HCT116 (cell line): ENCODE data around the gene RSPH9. TPM values are rescaled to one million over a fixed set of nuclear protein-coding genes. Genes with fewer than 3 reads are reported as not detected.

Experiments used
- ATAC-seq: fragments of 200-7000 bp; cut with Tn5 transposase; 2 replicates; pipeline ENCODE4 v1.9.1; 2020; ENCODE audit warnings: mild to moderate bottlenecking, moderate library complexity
- BruUV-seq: library from RNA; stranded (reverse); fragments of 400-500 nt; replicated peaks from 2 replicates; lab custom pipeline; 2021; lab: Mats Ljungman, UMichigan
- CTCF ChIA-PET: fragments of 300-600 bp; sonication (Branson Sonifier 250); formaldehyde crosslinking; loops from one replicate; lab custom pipeline; 2021; ENCODE audit warnings: antibody characterized with exemption; lab: Charles Lee
- POLR2A ChIA-PET: fragments of 300-600, 350-600 bp; sonication (Branson Sonifier 250); formaldehyde crosslinking; loops from one replicate; lab custom pipeline; 2021; ENCODE audit warnings: antibody characterized with exemption; lab: Charles Lee
- RAD21 ChIA-PET, 2 experiments: fragments of 300-600 bp; sonication (Branson Sonifier 250); formaldehyde crosslinking; loops; one replicate each; lab custom pipeline; 2023; ENCODE audit warnings: low total read pairs in 2 of 2; ENCODE audit not compliant: uncharacterized antibody in 2 of 2, unreplicated experiment in 2 of 2, low non-redundant PET in 1 of 2; lab: Charles Lee
- DNase-seq: peaks from one replicate; pipeline ENCODE4 v3.0.0-alpha.2; 2010; ENCODE audit warnings: low read depth, low spot score
- H2AFZ ChIP-seq: fragments of 200-600 bp; shearing (Covaris generic), sonication (generic); 2 replicates; pipeline ENCODE4 v1.6.1; 2017; ENCODE audit warnings: low read depth, mixed run types, mixed read lengths, antibody characterized with exemption, low read length; ENCODE audit not compliant: poor library complexity, severe bottlenecking
- H3K27ac ChIP-seq: 2 replicates; pipeline ENCODE4 v1.5.1; 2012; ENCODE audit warnings: low read depth, low read length
- H3K27me3 ChIP-seq: fragments of 200-600 bp; sonication (generic); 2 replicates; pipeline ENCODE4 v1.6.1; 2016; ENCODE audit warnings: mixed run types, low read length, mixed read lengths; ENCODE audit not compliant: insufficient read depth
- H3K36me3 ChIP-seq, 2 experiments: fragments of 200-500 bp in 1 of 2; fragments of 200-600 bp in 1 of 2; sonication (Bioruptor generic) in 1 of 2; sonication (generic) in 1 of 2; 2 replicates each; pipeline versions ENCODE4 v1.5.1 to v1.6.1; 2014 to 2016; ENCODE audit warnings: low read length in 2 of 2, inconsistent platforms in 1 of 2, mixed read lengths in 1 of 2, mixed run types in 1 of 2; ENCODE audit not compliant: insufficient read depth in 2 of 2, control insufficient read depth in 1 of 2
- H3K4me1 ChIP-seq, 2 experiments: fragments of 200-600 bp in 1 of 2; sonication (generic) in 1 of 2; 2 replicates each; pipeline versions ENCODE4 v1.5.1 to v1.6.1; 2012 to 2017; ENCODE audit warnings: low read length in 2 of 2, inconsistent platforms in 1 of 2, mild to moderate bottlenecking in 1 of 2, mixed read lengths in 1 of 2, mixed run types in 1 of 2, moderate library complexity in 1 of 2; ENCODE audit not compliant: insufficient read depth in 2 of 2, control insufficient read depth in 1 of 2
- H3K4me2 ChIP-seq: fragments of 200-600 bp; sonication (generic); 2 replicates; pipeline ENCODE4 v1.6.1; 2017; ENCODE audit warnings: mixed run types, low read length, mixed read lengths
- H3K4me3 ChIP-seq, 2 experiments: fragments of 200-600 bp in 1 of 2; sonication (generic) in 1 of 2; replicated peaks in 1 of 2; 2 replicates each; pipeline ENCODE4 v1.5.1; 2011 to 2016; ENCODE audit warnings: low read length in 2 of 2, control low read depth in 1 of 2, low read depth in 1 of 2, mild to moderate bottlenecking in 1 of 2, mixed read lengths in 1 of 2, mixed run types in 1 of 2
- H3K79me2 ChIP-seq: fragments of 200-600 bp; sonication (generic); 2 replicates; pipeline ENCODE4 v1.6.1; 2017; ENCODE audit warnings: mild to moderate bottlenecking, mixed run types, low read length, moderate library complexity, mixed read lengths; ENCODE audit not compliant: insufficient read depth
- H3K9ac ChIP-seq: fragments of 200-600 bp; sonication (generic); 2 replicates; pipeline ENCODE4 v1.6.1; 2016; ENCODE audit warnings: low read length, mixed read lengths
- H3K9me2 ChIP-seq: fragments of 200-600 bp; sonication (generic), shearing (Covaris generic); 2 replicates; pipeline ENCODE4 v1.6.1; 2017; ENCODE audit warnings: mixed run types, mild to moderate bottlenecking, moderate library complexity; ENCODE audit not compliant: insufficient read depth
- H3K9me3 ChIP-seq, 2 experiments: fragments of 200-500 bp in 1 of 2; fragments of 200-600 bp in 1 of 2; sonication (Bioruptor generic) in 1 of 2; sonication (generic) in 1 of 2; 2 replicates each; pipeline ENCODE4 v1.6.1; 2014 to 2017; ENCODE audit warnings: low read length in 2 of 2, mixed read lengths in 2 of 2, inconsistent platforms in 1 of 2, low read depth in 1 of 2, mild to moderate bottlenecking in 1 of 2, mixed run types in 1 of 2, moderate library complexity in 1 of 2; ENCODE audit not compliant: control insufficient read depth in 1 of 2, insufficient read depth in 1 of 2
- H4K20me1 ChIP-seq: fragments of 200-600 bp; sonication (generic), shearing (Covaris generic); 2 replicates; pipeline ENCODE4 v1.6.1; 2017; ENCODE audit warnings: mixed run types, mild to moderate bottlenecking, moderate library complexity; ENCODE audit not compliant: insufficient read depth
- CBX3 ChIP-seq: IDR thresholded peaks from 2 replicates; pipeline ENCODE4 v1.6.1; 2012; ENCODE audit warnings: low read depth
- EGR1 ChIP-seq: IDR thresholded peaks from 2 replicates; pipeline ENCODE4 v1.6.1; 2012; ENCODE audit warnings: low read depth
- ELF1 ChIP-seq: IDR thresholded peaks from 2 replicates; pipeline ENCODE4 v1.6.1; 2012; ENCODE audit warnings: low read depth, borderline replicate concordance
- POLR2A ChIP-seq: IDR thresholded peaks from 2 replicates; pipeline ENCODE4 v1.7.0; 2011; ENCODE audit warnings: borderline replicate concordance; ENCODE audit not compliant: insufficient read depth, insufficient read length; ENCODE audit errors: extremely low read depth
- RAD21 ChIP-seq: IDR thresholded peaks from 2 replicates; pipeline ENCODE4 v1.6.1; 2012; ENCODE audit warnings: low read depth, mild to moderate bottlenecking
- REST ChIP-seq: IDR thresholded peaks from 2 replicates; pipeline ENCODE4 v1.6.1; 2012; ENCODE audit warnings: low read depth
- SP1 ChIP-seq: IDR thresholded peaks from 2 replicates; pipeline ENCODE4 v1.6.1; 2012; ENCODE audit warnings: low read depth
- SRF ChIP-seq: IDR thresholded peaks from 2 replicates; pipeline ENCODE4 v1.6.1; 2012; ENCODE audit warnings: low read depth
- YY1 ChIP-seq: IDR thresholded peaks from 2 replicates; pipeline ENCODE4 v1.6.1; 2011; ENCODE audit warnings: low read length, low read depth, moderate library complexity, mild to moderate bottlenecking; ENCODE audit not compliant: insufficient replicate concordance; ENCODE audit errors: extremely low read depth
- ZBTB33 ChIP-seq: IDR thresholded peaks from 2 replicates; pipeline ENCODE4 v1.6.1; 2011; ENCODE audit warnings: mild to moderate bottlenecking, low read length, moderate library complexity; ENCODE audit not compliant: insufficient replicate concordance; ENCODE audit errors: extremely low read depth
- intact Hi-C: fragments of 100-400 bp; cut with micrococcal nuclease; formaldehyde crosslinking; loops from 2 replicates; pipeline ENCODE4 v1.10.0; 2022
- total RNA-seq: library from RNA; stranded (reverse); gene quantifications from one replicate; pipeline ENCODE4 v1.2.1, GENCODE V29; 2021; ENCODE audit not compliant: unreplicated experiment

RSPH9 gene
- total RNA-seq, 1 experiment from 2014 or later, result not detected

- TF ChIP-seq REST (no peak), ZBTB33 (no peak), SRF (no peak), ELF1 (no peak), SP1 (no peak), RAD21 (no peak)
These were observed 30.1 kb downstream of the RSPH9 start (continued) for GRCh38 chr6:43674921-43675320.

- no peak overlapping the region for H2AFZ ChIP-seq
- peaks cover 38 to 52% of the 10 kb centered on the region in 2 experiments for H3K36me3 ChIP-seq
- H3K27me3 ChIP-seq, result no peaks in the 10 kb centered on the region
- H3K4me1 ChIP-seq, result no peaks in the 10 kb centered on the region
- ChIA-PET CTCF (interaction anchor here (3.6 kb wide), 1 partner anchor 10 kb away, joined by 13 read pairs; no protein-coding TSS in a partner anchor), RAD21 (no interaction called here), POLR2A (no interaction called here)
- no peaks in the 10 kb centered on the region for H3K9me2 ChIP-seq
- no peak overlapping the region for H3K27ac ChIP-seq
- DNase-seq, result no peak
- no TSS peak for BruUV-seq
- H3K4me2 ChIP-seq, result no peak overlapping the region
- H3K79me2 ChIP-seq, result peaks cover 28% of the 10 kb centered on the region
- intact Hi-C loops, result no loop called here
- no peaks in the 10 kb centered on the region for H3K9me3 ChIP-seq
- ATAC-seq, result no peak
- no peak overlapping the region for H3K9ac ChIP-seq
- H3K4me3 ChIP-seq, result no peak overlapping the region
- H4K20me1 ChIP-seq, result no peaks in the 10 kb centered on the region
- TF ChIP-seq POLR2A, result no peak
- TF ChIP-seq ZBTB33, result no peak
- no peak for TF ChIP-seq CBX3
- TF ChIP-seq EGR1, result no peak
- TF ChIP-seq REST, result no peak
- no peak for TF ChIP-seq YY1
These were observed 32.2 kb downstream of the RSPH9 start for GRCh38 chr6:43676962-43677606.
